Placental epithelial cell (primary cell): ENCODE results near the gene ZNG1C. TPM values are rescaled to one million over a fixed set of nuclear protein-coding genes. Genes with fewer than 3 reads are reported as not detected.

Experiments used
- total RNA-seq: library from RNA; depleted of rRNA; stranded (reverse); fragments of >200 nt; gene quantifications from 2 replicates; pipeline ENCODE4 v1.2.3, GENCODE V29; 2012

ZNG1C gene
- 20.2 and 23.9 TPM in 2 replicates for total RNA-seq

DNA sequence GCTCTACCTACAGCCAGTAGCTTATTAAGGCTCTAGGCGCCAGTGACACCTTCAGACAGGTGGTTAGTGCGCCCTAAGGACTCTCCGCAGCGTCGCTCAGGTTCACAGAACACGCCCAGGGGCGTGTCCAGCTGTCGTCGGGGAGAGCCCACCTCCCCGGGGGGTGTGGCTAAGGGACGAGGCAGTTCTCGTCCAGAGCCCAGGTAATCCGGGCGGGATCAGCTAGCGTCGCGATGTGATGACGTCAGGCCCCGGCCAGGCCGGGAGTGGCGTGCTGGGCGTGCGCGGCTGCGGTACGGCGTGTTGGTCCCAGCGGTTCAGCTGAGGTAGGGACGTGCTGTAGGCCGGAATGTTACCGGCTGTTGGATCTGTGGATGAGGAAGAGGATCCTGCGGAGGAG is at the start of gene ZNG1C:
ZNG1C (plus strand) TSS at position 301 of the 400 bp plus-strand sequence; CDS start at position 350, 49 bp downstream.

GRCh38 chr9:68302567-68302966 is 60.8 kb downstream of the ZNG1C start, which contains the start of gene FOXD4L3:
TSS of gene FOXD4L3 (plus strand) at chr9:68302867. CDS start at chr9:68302952, 85 bp downstream.

Other genes starting within 250 kb of the ZNG1C start
- gene FOXD4L3, start 60.9 kb downstream of the ZNG1C start, total RNA-seq = 0.39 and 0.43 TPM in 2 replicates
- gene PGM5, start 114.6 kb downstream of the ZNG1C start, total RNA-seq = 3.9 and 7.5 TPM in 2 replicates